Measurements from ENCODE around the gene MNS1.

DNA sequence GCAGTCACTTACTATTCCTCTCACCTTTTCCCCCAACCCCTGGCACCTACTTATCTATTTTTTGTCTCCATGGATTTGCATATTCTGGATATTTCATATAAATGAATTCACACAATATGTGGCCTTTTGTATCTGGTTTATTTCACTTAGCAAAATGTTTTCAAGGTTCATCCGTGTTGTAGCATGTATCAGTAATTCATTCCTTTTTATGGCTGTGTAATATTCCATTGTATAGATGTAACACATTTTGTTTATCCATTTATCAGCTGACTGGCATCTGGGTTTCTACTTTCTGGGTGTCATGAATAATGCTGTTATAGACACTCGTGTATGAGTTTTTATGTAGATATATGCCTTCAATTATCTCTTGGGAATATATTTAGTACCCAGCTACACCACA is 5.8 kb downstream of the MNS1 start:
- TF ChIP-seq, protein P1, sequence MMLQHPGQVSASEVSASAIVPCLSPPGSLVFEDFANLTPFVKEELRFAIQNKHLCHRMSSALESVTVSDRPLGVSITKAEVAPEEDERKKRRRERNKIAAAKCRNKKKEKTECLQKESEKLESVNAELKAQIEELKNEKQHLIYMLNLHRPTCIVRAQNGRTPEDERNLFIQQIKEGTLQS (IDR thresholded peaks at IDR 0.05): no peak
- TF ChIP-seq, protein P2, sequence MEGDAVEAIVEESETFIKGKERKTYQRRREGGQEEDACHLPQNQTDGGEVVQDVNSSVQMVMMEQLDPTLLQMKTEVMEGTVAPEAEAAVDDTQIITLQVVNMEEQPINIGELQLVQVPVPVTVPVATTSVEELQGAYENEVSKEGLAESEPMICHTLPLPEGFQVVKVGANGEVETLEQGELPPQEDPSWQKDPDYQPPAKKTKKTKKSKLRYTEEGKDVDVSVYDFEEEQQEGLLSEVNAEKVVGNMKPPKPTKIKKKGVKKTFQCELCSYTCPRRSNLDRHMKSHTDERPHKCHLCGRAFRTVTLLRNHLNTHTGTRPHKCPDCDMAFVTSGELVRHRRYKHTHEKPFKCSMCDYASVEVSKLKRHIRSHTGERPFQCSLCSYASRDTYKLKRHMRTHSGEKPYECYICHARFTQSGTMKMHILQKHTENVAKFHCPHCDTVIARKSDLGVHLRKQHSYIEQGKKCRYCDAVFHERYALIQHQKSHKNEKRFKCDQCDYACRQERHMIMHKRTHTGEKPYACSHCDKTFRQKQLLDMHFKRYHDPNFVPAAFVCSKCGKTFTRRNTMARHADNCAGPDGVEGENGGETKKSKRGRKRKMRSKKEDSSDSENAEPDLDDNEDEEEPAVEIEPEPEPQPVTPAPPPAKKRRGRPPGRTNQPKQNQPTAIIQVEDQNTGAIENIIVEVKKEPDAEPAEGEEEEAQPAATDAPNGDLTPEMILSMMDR (IDR thresholded peaks at IDR 0.05 in 2 of 3, conservative IDR thresholded peaks at IDR 0.05 in 1 of 3; ENCODE audit: borderline replicate concordance in 1 of 3, insufficient read depth in 1 of 3, low read depth in 2 of 3, low read length in 2 of 3): no peak

Measured in HCT116 (cell line).